WTC11 (cell line): ENCODE results near the gene TMEM59L.

ENCODE experiments used
- ATF2 ChIP-seq: sonication (generic); formaldehyde crosslinking; IDR thresholded peaks from 2 replicates; pipeline ENCODE4 v1.8.1; 2022; ENCODE audit warnings: low read depth, missing genetic modification reagents, borderline replicate concordance
- CBFB ChIP-seq: sonication (generic); formaldehyde crosslinking; IDR thresholded peaks from 2 replicates; pipeline ENCODE4 v1.8.1; 2022; ENCODE audit warnings: mild to moderate bottlenecking, low read depth, missing genetic modification reagents
- CTCF ChIP-seq: fragments of 200-600 bp; IDR thresholded peaks from 2 replicates; pipeline ENCODE4 v1.8.0; 2022; ENCODE audit warnings: antibody characterized with exemption
- ELF4 ChIP-seq: sonication (generic); formaldehyde crosslinking; IDR thresholded peaks from 2 replicates; pipeline ENCODE4 v1.8.1; 2022; ENCODE audit warnings: low read depth, mild to moderate bottlenecking, moderate library complexity, missing genetic modification reagents
- MAX ChIP-seq: sonication (generic); formaldehyde crosslinking; IDR thresholded peaks from 2 replicates; pipeline ENCODE4 v1.8.0; 2022; ENCODE audit warnings: mild to moderate bottlenecking, missing genetic modification reagents
- NFYB ChIP-seq: sonication (generic); formaldehyde crosslinking; conservative IDR thresholded peaks from 2 replicates; pipeline ENCODE4 v1.8.0; 2022; ENCODE audit warnings: low read depth, missing genetic modification reagents
- TP53 ChIP-seq: sonication (generic); formaldehyde crosslinking; IDR thresholded peaks from 2 replicates; pipeline ENCODE4 v1.8.1; 2023; ENCODE audit warnings: mild to moderate bottlenecking, missing genetic modification reagents

GRCh38 chr19:18568367-18568766 is 44.3 kb upstream of the TMEM59L start:
- TF ChIP-seq CBFB (no peak), ATF2 (CRISPR knock-in tag) (no peak), MAX (no peak), CTCF (no peak), TP53 (no peak), NFYB (no peak), ELF4 (CRISPR knock-in tag) (no peak)
